NCI-H2107 (cell line): ENCODE data around the gene MBD3L4.
"Not testable (repeated sequence)": the region's sequence is repeated elsewhere in the genome, so short reads cannot be mapped to it uniquely, and the experiment has no call there.

Experiments
- DNase-seq: peaks from one replicate; lab custom pipeline; 2025; lab: John Stamatoyannopoulos, UW

MBD3L4 gene

DNA sequence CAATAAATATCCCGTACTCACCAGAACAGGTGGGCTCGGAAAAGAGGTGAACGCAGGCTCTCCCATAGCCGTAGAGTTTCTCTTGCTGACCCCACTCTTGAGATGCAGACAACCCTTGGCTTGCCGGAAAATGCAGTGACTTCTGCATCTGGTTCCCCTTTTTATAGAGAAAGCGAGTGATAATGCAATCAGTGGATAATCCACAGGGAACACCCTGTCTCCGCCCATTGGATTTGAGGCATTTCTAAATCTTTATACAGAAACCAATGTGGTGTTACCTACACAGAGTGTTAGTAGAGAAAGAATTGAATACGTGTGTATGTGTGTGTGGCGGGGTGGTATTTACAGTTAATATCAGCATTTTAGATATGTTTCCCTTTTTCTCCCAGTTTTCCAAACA is at the start of gene MBD3L4:
TSS of gene MBD3L4 (minus strand) at position 101 of the 400 bp plus-strand sequence. CDS start at position 66, 35 bp downstream.
- DNase-seq, result not testable (repeated sequence)

GRCh38 chr19:7088999-7089398 is 49.0 kb upstream of the MBD3L4 start:
- no peak for DNase-seq

DNA sequence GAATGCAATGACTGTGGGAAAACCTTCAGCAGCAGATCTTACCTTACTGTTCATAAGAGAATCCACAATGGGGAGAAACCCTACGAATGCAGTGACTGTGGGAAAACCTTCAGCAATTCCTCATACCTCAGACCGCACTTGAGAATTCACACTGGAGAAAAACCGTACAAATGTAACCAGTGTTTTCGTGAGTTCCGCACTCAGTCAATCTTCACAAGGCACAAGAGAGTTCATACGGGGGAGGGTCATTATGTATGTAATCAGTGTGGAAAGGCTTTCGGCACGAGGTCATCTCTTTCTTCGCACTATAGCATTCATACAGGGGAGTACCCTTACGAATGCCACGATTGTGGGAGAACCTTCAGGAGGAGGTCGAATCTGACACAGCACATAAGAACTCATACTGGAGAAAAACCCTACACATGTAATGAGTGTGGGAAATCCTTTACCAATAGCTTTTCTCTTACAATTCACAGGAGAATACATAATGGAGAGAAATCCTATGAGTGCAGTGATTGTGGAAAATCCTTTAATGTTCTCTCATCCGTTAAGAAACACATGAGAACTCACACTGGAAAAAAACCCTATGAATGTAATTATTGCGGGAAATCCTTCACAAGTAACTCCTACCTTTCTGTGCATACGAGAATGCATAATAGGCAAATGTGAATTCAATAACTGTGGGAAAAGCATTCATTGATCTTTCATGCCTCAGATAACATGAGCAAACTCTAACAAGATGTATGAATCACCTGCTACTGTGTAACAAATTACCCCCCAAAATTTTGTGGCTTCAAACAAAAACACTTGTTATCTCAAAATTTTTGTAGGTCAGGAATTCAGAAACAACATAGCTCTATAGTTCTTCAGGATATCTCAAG is 43.3 kb upstream of the MBD3L4 start:
- no peak for DNase-seq

- DNase-seq, result no peak
Measured at GRCh38 chr19:7078008-7078407, 38.0 kb upstream of the MBD3L4 start.

DNA sequence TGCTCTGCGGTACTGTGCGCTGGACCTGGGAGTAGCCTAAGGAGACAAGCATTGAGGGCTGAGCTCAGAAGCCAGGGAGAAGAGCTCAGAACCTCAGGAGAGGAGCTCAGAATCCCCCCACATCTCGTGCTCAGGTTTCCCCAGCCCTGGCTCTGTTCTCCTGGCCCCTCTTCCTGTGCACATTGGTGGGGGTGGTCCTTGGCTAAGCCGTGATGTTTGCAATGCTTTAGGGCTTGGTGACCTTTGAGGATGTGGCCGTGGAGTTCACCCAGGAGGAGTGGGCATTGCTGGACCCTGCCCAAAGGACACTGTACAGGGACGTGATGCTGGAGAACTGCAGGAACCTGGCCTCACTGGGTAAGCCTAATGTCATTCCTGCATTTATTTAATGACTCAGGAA is 36.2 kb upstream of the MBD3L4 start:
- no peak for DNase-seq

- DNase-seq, result no peak
Measured at GRCh38 chr19:7074705-7075282, 34.8 kb upstream of the MBD3L4 start.

- DNase-seq, result no peak
Measured at GRCh38 chr19:7072541-7072940, 32.6 kb upstream of the MBD3L4 start.

DNA sequence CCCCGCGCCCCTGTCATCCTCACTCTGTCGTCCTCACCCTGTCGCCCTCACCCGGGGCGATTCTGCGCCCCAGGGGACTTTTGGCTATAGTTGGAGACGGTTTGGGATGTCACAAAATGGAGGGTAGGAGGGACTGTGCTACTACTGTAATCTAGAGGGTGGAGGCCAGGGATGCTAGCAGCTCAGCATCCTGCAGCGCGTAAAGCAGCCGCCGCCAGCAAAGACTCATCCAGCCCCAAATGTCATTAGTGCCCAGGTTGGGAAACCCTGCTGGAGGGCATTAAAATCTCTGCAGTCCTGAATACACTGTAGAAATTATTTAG is 29.9 kb upstream of the MBD3L4 start:
- no peak for DNase-seq

DNA sequence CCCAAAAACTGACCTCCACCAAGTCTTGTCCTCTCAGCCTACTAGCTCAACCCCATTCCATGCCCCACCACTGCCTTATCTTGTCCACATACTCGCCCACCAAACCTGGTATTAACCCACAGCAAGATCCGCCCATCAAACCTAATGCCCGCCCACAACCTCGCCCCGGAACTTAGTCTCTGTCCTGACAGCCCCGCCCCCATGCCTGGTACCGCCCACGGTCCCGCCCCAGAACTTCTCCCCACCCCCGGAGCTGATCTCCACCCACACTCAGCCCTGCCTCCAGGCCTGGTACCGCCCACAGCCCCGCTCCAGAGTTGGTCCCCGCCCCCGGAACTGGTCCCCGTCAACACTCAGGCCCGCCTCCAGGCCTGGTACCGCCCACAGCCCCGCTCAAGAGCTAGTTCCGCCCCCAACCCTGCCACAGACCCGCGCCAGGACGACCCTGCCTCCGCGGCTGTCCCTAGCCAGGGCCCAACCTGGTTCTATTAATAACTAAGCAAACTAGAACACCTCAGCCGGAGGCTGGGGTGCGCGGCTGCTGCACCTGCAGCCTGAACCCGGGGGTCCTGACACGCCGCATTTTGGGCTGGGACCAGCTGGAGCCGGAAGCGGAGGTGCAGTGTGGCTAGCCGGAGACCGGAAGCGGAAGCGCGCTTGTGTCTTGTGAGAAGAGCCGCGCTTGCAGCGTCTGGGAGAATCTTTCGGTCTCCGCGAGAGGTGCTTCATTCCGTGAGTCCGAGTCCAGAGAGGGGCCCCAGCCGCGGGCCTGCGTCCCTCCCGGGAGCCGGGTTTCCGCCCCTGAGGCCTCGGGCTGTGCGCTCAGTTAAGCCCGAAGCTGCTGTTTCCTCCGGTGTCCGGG is 29.3 kb upstream of the MBD3L4 start, which contains the start of gene ZNF557:
TSS of gene ZNF557 (plus strand) at position 662 of the 862 bp plus-strand sequence. CDS start 5,372 bp downstream, outside the sequence.
- peak; percentile 86 for DNase-seq

DNA sequence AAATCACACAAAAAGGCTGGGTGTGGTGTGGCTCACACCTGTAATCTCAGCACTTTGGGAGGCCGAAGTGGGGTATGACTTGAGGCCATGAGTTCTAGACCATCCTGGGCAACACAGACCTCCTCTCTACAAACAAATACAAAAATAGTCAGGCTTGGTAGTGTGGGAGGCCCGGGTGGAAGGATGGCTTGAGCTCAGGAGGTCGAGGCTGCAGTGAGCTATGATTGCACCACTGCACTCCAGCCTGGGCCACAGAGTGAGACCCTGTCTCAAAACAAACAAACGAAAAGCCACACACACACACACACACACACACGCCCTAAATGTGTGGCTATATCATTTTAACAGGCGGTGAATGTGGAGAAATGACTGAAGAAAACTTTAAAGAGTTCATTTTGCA is 28.6 kb upstream of the MBD3L4 start:
- DNase-seq, result no peak

- DNase-seq, result no peak
Measured at GRCh38 chr19:7067716-7068115, 27.7 kb upstream of the MBD3L4 start.

DNA sequence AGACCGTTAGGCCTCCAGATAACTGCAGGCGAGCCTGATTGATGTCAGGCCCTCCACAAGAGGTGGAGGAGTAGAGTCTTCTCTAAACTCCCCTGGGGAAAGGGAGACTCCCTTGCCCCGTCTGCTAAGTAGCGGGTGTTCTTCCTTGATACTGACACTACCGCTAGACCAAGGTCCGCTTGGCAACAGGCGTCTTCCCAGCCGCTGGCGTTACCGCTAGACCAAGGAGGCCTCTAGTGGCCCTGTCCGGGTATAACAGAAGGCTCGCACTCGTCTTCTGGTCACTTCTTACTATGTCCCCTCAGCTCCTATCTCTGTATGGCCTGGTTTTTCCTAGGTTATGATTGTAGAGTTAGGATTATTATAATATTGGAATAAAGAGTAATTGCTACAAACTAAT is 27.1 kb upstream of the MBD3L4 start:
- not testable (repeated sequence) for DNase-seq

GRCh38 chr19:7063764-7064418 is 23.9 kb upstream of the MBD3L4 start:
- DNase-seq, result no peak

DNA sequence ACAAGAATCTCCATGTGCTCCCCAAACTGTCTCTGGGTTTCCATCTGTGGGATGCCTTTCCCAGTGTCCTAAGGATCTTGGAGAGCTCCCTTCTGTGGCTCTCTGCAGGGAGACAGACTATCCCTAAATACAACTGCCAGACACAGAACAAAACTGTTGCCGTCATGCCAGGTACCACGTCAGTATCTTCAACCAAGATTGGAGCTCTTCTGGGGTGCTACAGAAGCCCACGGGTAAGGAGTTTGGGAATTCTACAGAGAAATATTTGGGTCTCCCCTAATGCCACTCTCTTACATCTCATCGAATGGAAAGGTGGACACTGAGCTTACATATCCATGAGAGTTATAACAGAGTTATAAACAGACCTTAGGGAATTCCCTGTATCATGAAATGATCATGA is 23.4 kb upstream of the MBD3L4 start:
- no peak for DNase-seq

DNA sequence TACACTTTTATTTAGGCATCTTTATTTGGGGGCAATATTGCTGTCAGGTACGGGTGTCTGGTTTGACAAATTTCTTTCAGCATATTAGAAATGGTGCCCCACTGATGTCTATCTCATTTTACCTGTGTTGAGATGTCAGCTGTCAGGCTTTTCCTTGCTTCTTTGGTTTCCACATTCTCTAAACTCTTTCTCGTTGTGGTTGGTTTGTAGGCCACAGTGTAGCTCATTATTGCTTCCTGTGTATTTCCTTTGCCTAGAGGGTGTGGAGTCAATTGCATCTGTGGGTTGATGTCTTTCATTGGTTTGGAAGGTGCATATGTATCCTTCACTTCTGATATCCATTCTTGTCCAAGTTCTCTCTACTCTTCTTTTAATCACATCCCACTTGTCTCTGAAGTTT is 20.0 kb upstream of the MBD3L4 start:
- DNase-seq, result not testable (repeated sequence)

DNA sequence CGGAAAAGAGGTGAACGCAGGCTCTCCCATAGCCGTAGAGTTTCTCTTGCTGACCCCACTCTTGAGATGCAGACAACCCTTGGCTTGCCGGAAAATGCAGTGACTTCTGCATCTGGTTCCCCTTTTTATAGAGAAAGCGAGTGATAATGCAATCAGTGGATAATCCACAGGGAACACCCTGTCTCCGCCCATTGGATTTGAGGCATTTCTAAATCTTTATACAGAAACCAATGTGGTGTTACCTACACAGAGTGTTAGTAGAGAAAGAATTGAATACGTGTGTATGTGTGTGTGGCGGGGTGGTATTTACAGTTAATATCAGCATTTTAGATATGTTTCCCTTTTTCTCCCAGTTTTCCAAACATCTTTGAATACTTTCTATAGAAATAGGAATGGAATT is 18.6 kb upstream of the MBD3L4 start, which contains the start of gene MBD3L3:
TSS of gene MBD3L3 (minus strand) at position 101 of the 400 bp plus-strand sequence. CDS start at position 30, 71 bp downstream.
- not testable (repeated sequence) for DNase-seq

DNA sequence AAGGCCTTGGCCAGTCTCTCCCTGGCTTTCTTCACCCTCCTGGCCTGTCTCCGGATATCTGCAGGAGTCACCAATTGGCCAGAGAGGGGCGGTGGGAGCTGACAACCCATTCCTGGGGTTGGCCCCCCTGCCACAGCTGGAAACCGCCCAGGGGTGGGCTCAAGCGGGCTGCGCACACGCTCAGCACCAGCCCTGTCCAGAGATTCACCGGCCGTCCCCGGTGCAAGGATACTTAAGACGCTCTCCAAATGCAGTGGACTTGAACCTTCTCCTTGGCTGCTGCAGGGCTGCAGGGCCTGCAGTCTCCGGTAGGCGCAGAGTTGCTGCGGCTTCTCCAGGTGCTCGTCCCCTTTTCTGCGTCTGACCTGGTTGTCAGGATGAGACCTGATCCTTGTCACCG is 16.4 kb upstream of the MBD3L4 start:
- not testable (repeated sequence) for DNase-seq

DNA sequence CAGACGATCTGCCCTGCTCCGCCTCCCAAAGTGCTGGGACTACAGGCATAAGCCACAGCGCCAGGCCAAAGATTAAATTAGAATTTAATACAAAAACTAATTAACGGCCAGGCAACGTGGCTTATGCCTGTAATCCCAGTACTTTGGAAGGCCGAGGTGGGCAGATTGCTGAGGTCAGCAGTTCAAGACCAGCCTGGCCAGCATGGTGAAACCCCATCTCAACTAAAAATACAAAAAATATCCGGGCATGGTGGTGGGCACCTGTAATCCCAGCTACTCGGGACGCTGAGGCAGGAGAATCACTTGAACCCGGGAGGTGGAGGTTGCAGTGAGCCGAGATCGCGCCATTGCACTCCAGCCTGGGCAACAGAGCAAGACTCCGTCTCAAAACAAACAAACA is 15.7 kb upstream of the MBD3L4 start:
- not testable (repeated sequence) for DNase-seq

DNA sequence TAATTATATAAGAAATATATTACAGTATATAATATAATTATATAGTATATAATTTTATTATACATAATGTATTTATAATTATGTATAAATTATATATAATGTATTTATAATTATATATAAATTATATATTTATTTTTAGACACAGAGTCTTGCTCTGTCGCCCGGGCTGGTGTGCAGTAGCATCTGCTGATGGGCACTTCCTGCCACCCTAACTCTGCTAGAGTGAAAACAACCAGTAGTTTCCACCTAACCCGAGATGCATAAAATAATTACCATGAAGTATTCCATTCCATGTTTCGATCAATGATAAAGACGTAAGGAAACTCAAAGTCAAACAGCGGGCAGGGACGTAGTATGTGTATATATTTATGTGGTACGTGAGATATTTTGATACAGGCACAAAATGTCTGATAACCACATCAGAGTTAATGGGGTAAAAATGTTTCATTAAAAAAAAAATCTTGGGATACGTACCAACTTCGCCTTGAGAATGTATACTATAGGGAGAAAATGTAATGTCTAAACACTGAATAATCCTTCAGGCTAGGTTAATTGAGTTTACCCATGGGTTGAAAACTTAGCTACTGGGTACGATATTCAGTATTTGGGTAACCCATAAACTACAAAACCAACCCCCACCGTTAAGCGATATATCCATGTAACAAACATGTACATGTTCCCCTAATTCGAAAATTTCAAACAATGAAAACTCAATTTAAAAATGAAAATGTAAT is 14.8 kb upstream of the MBD3L4 start:
- not testable (repeated sequence) for DNase-seq

DNA sequence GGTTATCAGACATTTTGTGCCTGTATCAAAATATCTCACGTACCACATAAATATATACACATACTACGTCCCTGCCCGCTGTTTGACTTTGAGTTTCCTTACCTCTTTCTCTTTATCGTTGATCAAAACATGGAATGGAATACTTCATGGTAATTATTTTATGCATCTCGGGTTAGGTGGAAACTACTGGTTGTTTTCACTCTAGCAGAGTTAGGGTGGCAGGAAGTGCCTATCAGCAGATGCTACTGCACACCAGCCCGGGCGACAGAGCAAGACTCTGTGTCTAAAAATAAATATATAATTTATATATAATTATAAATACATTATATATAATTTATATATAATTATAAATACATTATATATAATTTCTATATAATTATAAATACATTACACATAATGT is 12.9 kb upstream of the MBD3L4 start:
- DNase-seq, result not testable (repeated sequence)

DNA sequence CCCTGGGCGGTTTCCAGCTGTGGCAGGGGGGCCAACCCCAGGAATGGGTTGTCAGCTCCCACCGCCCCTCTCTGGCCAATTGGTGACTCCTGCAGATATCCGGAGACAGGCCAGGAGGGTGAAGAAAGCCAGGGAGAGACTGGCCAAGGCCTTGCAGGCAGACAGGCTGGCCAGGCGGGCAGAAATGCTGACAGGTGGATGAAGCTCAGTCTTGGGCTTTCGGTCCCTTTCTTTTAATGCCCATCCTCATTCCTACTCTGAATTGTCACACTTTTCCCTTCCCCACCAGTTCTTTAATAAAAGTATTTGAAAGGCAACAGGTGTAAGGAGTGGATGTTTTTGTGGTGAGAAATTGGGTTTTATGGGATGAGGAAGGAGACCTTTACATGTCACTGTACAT is 11.4 kb upstream of the MBD3L4 start:
- not testable (repeated sequence) for DNase-seq
